Hepatocyte (in vitro differentiated cells): ENCODE results near the gene IFI6.

Source experiments
- CTCF ChIP-seq: fragments of 200-600 bp; sonication (generic); IDR thresholded peaks from 2 replicates; pipeline ENCODE4 v1.5.1; 2016; ENCODE audit warnings: antibody characterized with exemption, mild to moderate bottlenecking; ENCODE audit not compliant: poor library complexity
- EZH2 ChIP-seq: fragments of 200-600 bp; sonication (generic); IDR thresholded peaks from 2 replicates; pipeline ENCODE4 v1.6.1; 2016; ENCODE audit warnings: antibody characterized with exemption, mild to moderate bottlenecking, borderline replicate concordance

GRCh38 chr1:27676410-27676809, 4.4 kb upstream of the IFI6 start:
- TF ChIP-seq EZH2 (no peak), CTCF (no peak)
